HG02798 (cell line): ENCODE data around the gene FMN2.

ENCODE experiments used
- ATAC-seq: cut with Tn5 transposase; IDR thresholded peaks from one replicate; pipeline ENCODE4 v1.9.1; 2021; ENCODE audit warnings: mild to moderate bottlenecking; ENCODE audit not compliant: unreplicated experiment, poor library complexity

Gene FMN2

DNA sequence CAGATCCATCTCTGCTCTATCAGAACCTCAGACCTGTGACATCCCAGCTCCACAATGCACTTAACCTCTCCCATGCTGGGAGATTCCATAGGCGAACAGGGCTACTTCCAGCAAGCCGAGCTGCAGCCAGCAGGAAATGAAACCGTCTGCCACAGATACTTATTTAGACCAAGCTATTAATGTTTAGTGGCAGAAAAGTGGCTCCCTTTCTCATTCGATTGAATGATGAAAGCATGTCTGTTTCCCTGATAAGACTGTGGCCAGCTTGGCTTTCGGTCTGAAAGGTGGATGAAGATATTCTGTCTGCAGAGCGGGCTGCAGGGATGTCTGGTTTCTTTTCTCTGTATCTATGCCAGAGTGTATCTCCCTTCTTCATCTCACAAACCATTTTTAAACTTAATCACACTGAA lies 373.9 kb downstream of the FMN2 start:
- ATAC-seq: no peak

DNA sequence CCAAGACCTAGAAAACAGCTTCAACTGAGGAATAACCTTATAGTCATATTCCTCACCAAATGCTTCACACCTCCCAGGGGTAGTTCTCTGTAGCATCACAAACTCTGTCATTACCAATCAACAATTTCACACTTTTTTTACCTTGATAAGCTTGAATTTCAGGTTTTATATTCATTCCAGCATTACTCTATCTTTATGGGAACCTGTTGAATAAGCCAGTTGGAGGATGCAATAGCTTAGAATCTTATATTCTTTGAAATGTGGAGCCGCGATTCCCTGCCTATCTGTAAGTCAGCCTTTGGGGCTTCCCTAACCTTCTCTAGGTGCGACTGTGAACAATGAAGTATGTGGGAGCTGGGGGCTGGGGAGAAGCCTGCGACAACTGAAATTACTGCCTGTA lies 374.8 kb downstream of the FMN2 start:
- ATAC-seq: no peak

DNA sequence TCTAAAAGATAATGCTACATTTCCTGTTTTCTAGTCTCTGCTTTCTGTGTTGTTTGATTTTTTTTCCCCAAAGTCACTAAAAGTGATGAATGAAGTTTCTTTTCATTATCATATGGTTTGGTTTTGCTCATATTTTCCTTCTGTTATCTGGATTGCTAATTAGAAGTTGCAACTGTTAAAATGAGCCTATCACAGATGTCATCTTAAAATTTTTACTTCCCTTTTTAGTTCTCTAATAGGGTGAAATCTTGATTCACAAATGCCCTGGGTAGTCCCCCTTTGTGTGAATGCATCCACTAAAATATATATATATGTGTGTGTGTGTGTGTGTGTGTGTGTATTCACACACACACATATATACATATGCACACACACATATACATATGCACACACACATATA lies 376.2 kb downstream of the FMN2 start:
- no peak for ATAC-seq

DNA sequence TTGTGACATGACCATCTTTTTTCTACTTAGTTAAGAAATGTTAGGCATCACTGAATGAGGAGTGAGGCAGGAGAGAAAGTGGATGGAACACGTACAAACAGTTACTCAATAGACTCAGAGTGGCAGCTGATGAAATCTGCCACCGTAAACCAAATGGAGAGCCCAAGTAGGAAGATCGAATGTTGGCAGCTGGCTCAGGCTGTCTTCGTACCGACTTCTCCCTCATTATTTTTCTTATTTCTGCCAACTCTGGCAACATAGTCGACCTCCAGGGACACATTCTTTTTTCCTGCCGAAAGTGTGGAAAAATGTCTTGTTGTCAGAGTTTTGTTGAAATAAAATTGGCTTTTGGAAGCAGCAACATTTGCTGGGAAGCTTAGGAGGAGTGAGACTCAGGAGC lies 377.0 kb downstream of the FMN2 start:
- ATAC-seq: no peak

DNA sequence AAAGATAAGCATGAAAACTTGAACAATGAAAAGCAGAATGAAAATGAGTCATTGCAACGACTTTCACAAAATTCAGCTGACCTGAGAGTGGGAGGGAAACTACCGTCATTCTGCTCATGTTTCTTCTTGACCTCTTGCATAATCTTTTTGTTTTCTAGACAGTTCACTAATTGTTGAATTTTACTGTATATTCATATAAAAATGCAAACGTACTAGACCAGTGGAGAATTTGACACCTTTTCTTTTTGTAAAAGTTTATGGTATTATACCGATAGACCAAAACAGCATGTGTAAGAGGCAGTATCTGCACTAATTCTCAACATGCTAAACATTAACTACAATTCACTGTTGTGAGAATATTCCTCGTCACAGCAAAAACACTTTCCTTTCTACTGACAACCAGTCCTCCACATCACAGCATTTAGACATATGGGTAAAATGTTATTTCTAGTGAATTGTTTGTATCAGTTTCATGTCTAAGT lies 382.5 kb downstream of the FMN2 start:
- ATAC-seq: peak; percentile 85

DNA sequence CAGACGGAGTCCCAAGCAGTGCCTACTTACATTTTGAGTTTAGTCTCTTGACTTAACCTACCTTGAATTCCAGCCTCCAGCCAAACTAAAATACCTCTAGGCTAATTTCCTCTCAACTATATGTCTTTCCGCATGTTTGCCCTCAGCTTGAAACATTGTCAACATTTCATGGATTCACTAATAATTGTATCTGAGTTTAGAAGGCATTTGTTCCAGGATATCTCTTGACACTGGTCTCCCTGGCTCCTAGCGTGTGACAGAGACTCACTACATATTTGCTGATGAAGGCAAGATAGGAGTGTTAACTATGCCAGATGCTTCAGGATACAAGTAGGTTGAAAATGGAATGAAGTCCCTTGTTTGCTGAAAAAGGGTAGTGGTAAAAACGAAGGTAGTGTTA lies 384.1 kb downstream of the FMN2 start:
- ATAC-seq: no peak

DNA sequence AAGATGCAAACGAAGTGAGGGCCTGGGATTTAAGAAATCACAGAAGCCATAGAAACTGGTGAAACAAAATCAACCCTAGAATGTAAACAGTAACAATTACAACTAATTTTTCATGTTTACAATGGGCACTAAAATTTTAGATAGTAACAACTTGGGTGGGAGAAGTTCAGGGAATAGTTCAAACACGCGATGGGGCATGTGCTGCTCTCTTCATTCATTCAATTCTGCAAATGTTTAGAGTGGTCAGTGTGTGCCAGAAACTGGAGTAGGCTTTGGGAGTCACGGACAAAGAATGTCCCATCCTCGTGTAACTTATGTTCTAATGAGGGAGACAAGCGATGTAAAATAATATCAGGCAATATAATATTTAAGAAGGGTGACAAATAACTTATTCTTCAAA lies 386.9 kb downstream of the FMN2 start:
- ATAC-seq: no peak

DNA sequence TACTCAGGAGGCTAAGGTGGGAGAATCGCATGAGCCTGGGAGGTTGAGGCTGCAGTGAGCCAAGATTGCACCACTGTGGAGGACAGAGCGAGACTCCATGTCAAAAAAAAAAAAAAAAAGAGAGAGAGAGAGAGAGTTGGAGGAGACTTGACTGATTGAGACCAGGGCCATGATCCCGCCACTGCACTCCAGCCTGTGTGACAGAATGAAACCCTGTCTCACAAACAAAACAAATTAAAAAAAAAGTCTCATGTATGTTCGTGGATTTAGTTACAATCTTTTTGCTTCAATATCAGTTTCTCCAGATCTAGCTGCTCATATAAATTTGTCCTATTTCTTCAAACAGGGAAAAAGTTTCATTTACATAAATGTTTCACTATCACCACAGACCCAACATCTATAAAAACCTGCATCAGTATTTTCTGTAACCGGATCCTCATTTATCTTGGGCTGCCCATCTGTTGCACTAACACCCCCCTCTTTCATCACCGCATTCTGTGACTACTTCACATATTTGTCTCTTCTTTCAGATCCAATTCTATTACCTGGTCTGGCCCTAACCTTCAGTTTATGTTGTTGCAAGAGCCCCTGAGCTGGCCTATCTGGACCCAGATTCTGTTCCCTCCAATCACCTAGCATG lies 393.2 kb downstream of the FMN2 start:
- ATAC-seq: no peak

DNA sequence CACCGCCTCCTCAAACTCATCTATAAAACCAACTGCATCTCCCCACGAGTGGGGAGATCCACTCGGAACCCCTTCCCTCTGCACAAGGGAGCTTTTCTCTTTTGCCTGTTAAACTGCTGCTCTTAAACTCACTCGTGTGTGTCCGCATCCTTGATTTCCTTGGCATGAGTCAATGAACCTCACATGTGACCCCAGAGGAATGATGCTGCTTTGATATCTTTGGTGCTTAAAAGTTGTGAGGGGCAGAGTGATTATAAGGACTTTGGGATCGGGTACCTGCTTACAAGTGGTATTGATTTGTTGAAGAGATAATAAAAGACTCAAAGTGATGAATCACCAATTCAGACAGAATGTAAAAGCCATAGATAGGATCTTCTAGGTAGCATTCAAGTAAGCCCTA lies 394.9 kb downstream of the FMN2 start:
- no peak for ATAC-seq

DNA sequence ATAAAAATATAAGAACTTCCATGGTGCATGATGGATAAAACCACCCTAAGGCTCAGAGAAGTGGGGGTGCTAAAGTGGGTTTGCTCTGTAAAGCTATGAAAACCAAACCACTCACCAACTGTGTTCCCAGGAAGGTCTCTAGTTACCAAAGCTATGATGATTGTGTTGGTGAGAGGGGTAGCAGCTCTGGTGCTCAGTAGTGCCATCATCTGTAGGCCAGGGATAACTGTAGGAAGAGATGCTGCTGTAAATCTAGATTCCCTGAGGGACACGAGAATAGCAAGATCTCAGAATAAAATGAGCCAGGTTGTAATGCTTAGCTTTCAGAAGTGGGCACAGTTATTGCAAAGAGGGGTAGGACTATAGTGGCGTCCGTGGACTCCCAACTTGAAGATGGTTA lies 395.8 kb downstream of the FMN2 start:
- ATAC-seq: no peak

DNA sequence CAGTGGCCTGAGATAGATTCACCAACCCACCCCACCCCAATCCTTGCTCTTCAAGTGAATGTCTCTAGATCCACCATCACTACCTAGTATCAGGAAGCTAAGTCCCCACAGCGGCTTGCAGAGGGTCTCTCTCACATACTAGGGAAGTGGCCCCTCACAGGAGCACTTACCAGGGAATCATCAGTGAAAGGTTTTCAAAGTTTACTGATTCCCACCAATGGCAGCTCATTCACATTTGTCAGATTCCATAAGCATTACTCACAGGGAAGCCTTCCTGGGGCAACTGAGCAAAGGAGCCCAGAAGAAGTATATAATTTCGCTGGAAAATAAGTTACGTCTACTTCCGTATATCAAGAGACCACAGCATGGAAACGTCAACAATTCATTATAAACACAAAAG lies 399.5 kb downstream of the FMN2 start:
- no peak for ATAC-seq

DNA sequence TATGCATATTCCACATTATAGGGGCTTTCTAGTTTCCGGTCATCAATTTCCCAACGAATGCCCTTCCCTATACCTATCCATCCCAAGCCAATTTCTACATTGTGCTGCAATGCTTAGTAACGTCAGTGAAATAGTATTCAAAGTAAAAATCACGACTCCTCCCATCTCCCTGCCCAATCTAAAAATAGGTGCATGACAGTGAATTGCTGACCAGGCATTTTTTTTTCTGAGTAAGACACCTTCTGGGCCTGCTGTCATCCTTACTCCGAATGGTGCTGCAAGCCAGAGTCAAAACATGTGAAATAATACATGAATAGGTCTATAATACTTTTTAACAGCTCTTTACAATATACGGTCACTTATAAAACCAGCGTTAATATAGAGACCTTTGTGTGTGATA lies 400.1 kb downstream of the FMN2 start:
- no peak for ATAC-seq

DNA sequence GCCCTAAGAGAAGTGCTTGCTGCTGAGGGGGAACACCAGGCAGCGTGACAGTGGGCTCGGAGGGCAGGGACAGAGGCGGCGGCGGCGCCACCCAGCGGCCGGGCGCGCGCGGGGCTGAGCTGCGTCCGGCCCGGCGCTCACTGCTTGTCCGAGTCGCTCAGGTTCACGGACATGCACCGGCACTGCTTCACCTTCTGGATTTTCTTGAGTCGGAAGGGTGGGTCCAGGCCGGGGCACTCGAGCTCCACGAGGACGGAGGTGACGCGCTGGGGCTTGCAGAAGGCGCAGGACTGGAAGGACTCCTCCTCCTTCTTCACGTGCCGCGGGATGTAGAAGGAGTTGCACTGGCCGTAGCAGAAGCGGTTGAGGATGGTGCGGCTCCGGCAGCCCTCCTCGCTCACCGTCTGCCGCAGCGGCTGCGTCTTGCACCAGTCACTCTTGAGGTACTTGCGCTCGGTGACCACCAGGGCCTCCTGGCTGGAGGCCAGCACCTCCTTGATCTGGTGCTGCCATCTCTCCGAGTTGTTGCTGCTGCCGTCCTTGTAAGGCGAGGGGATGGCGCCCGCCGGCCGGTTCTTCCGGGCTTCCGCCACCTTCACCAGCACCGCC lies 401.3 kb downstream of the FMN2 start:
- ATAC-seq: no peak

DNA sequence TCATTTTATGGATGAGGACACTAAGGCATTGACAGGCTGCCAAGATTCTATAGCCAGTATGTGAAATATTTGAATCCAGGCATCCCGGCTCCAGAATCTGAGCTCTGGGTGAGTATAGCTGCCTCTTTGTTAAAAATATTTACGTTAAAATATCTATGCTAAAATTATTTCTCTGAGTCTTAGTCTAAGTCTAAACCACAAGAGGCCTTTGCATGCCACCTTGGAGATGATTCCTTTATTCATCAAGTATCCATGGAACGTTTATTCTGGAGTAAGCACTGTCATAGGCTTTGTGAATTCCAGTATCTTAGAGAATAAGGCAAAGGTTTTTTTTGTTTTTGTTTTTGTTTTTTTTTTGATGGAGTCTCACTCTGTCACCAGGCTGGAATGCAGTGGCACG lies 403.9 kb downstream of the FMN2 start:
- no peak for ATAC-seq

DNA sequence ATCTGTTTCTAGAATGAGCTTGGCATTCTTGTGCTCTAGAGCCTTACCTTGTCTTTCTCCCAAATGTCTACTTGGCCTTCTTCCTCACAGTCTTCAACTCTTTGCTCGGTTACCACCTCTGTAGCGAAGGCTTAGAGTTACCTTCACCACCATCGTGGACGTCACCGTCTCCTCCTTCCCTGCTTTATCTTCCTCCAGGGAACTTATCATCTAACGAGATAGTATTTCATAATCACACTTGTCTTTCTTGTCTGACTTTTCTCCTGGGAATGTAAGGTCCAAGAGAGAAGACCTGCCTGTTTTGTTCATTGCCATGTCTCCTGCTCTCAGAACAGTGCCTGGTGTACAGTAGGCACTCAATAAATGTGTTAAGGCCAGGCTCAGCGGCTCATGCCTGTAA lies 404.7 kb downstream of the FMN2 start:
- no peak for ATAC-seq

DNA sequence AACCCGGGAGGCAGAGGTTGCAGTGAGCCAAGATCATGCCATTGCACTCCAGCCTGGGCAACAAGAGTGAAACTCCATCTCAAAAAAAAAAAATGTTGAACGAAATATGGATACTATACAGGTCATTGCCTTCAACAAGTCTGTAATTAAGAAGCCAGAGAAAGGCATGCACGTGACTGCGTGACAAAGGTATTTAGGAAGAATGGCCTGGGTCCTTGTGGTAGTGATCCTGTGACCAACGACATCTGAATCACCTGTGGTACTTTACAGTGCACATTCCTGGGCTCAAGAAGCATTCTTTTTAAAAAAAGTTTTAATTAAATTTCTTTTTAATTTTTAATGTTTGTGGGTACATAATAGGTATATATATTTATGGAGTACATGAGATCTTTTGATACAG lies 405.3 kb downstream of the FMN2 start:
- no peak for ATAC-seq

DNA sequence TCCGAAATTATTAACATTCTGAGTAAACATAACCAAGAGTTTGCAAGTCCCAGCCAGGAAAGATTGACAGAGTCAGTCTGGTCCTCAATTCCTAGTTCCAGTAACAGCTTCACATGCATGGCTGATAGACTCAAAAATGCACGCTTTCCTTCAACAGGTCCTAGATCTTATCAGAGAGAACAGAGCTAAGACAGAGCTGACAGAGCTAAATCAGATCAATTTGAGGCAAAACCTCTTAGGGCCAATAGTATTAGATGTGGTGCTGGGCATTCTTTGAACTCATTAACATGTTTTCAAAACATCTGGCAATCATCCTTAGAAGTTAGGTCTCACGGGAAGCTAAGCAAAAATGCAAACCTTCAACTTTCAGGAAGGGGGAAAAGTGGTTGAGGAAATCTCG lies 406.2 kb downstream of the FMN2 start:
- ATAC-seq: no peak

DNA sequence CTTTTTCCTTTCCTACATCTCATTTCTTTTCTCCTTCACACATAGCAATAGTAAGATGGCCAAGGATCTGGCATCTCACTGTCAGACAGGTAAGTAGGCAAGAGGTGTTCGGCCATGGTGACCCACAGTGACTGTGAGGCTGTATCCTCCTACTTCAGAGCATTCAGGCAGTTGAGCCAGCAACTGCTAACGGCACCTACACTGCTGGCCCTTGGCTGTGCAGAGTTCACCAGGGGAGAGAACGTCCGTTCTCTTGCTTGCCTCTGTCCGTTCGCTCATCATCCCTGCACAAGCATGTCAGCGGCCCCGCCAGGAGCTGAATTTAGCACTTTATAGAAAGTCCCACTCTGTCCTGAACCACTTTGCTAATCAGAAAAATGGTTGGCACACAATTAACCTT lies 406.7 kb downstream of the FMN2 start:
- ATAC-seq: no peak

DNA sequence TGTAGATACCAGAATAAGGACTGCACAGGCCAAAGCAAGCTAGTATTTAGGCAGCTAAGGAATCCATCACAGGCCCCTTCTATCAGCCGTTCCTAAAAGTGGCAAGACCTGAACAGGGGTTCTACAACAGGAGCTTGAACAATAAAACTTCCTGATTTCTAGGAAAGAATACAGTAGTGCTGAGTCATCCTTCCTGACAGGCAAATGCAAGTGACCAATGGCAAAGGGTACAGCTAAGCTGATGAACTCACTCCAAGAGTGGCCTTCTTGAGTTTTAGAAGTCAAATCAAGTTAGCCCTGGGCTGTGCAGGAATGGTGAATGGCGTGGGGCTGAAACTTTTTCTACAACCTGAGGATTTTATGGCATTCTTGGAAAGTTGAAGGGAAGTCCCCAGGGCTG lies 407.3 kb downstream of the FMN2 start:
- no peak for ATAC-seq

DNA sequence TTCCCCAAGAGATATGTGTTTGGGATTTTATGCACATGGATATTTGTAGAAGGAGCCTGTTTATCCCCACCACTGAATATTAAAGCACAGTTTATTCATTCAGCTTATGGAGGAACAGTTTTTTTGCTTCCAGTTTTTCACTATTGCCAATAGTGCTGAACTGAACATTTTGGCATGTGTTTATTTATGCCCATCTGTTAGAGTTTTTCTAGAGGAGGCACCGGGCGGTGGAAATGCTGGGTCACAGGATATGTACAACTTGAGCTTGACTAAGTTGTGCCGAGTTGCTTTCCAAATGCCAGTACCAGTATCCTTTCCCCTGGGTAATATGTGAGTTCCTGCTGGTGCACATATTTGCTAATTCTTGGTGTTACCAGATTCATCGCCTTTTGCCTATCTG lies 409.0 kb downstream of the FMN2 start:
- no peak for ATAC-seq

DNA sequence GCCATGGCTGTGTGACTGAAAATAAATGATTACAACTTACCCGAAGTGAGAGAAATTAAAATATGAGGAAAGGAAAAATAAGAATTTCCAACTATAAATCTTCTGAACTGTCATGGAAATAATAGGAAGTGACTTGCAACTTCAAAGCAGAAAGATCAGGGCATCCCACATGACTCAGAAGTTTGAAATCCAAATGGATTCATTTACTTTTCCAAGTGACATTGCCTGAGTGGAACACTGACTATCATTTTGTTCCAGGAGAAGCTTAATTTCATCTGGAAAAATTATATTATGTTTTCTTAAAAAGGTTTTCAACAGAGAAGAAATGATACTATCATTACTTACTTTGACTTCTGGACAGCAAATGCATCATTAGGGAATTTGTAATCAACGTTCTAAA lies 409.4 kb downstream of the FMN2 start:
- ATAC-seq: no peak

DNA sequence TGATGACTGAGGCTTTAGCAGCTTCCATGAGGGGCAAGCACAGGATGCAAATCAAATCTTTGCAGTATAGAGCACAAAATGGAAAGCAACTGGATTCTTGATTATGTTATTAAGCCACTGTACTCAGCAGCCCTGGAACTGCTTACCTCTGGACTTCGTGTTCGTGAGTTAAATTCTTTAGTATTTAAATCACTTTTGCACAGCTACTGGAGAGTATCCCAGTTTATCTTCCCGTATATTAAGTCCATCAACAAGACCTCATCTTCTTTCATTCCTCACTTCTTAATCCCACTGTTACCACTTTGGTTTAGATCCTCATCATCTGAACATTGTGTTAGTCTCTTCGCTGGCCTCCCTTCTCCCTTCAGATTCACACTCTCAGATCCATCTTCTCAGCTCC lies 411.4 kb downstream of the FMN2 start:
- no peak for ATAC-seq
